ENCODE measurements around the gene CNP. TPM values are rescaled to one million over a fixed set of nuclear protein-coding genes. Genes with fewer than 3 reads are reported as not detected.
A peak's percentile ranks its signal among the peaks of the same experiment; 100 is the strongest.

CNP gene
- total RNA-seq, 1 experiment from 2014 or later, result 78.5 TPM

GRCh38 chr17:42025191-42025579 lies 58.6 kb downstream of the CNP start:
- Mint-ChIP-seq H3K27ac (no peak overlapping the region), H3K36me3 (ENCODE audit: insufficient read depth in 1 of 3, low read depth in 3 of 3) (peaks cover 21 to 41% (median 39%) of the 10 kb centered on the region in 3 experiments)

More at GRCh38 chr17:42025191-42025579, 58.6 kb downstream of the CNP start:
- H2BK120ac ChIP-seq (ENCODE audit: low read depth, low read length, poor library complexity, severe bottlenecking), result no peak overlapping the region
- H3K23me2 ChIP-seq (ENCODE audit: insufficient read length, low read depth, low read length, poor library complexity, severe bottlenecking), result peaks cover 1% of the 10 kb centered on the region
- H3K79me1 ChIP-seq (ENCODE audit: insufficient read depth, low read depth, low read length, poor library complexity, severe bottlenecking), result no peaks in the 10 kb centered on the region
- no peaks in the 10 kb centered on the region for H3K9me3 Mint-ChIP-seq
- no peak overlapping the region for H2BK5ac ChIP-seq (ENCODE audit: insufficient read length, low read length)
- H3K79me2 ChIP-seq (ENCODE audit: insufficient read depth, low read length), result no peaks in the 10 kb centered on the region
- H3K23ac ChIP-seq (ENCODE audit: insufficient read length, low read depth, low read length), result no peak overlapping the region
- H3T11ph ChIP-seq (ENCODE audit: low read length), result no peak overlapping the region
- no peaks in the 10 kb centered on the region for H3K9me3 ChIP-seq (ENCODE audit: control insufficient read depth, low read depth, low read length)
- H3K4me2 ChIP-seq (ENCODE audit: insufficient read depth, insufficient read length, low read length), result no peak overlapping the region
- H2BK12ac ChIP-seq (ENCODE audit: insufficient read length, low read depth, low read length), result no peak overlapping the region
- H4K20me1 ChIP-seq (ENCODE audit: control insufficient read depth, insufficient read depth, insufficient read length), result no peaks in the 10 kb centered on the region
- H3K14ac ChIP-seq (ENCODE audit: insufficient read depth, low read length), result no peak overlapping the region
- no peak; the same call in 2 of the 3 replicates for TF ChIP-seq CTCF (conservative IDR thresholded peaks at IDR 0.05)
- H2BK20ac ChIP-seq (ENCODE audit: low read depth, low read length, poor library complexity, severe bottlenecking), result no peak overlapping the region
- H3K4me1 Mint-ChIP-seq, result peaks cover 27 to 43% of the 10 kb centered on the region in 2 experiments
- H3K27ac ChIP-seq (ENCODE audit: insufficient read length, low read depth, low read length), result no peak overlapping the region
- H3K4me3 Mint-ChIP-seq, result peak overlapping the region in 1 of 2 experiments; percentile 66; a peak in 1 of 5 replicates
- no peaks in the 10 kb centered on the region for H3K4me1 ChIP-seq (ENCODE audit: insufficient read depth, low read length)
- H2AK5ac ChIP-seq (ENCODE audit: insufficient read length, low read length), result no peak overlapping the region
- no peak overlapping the region for H4K8ac ChIP-seq (replicated peaks; ENCODE audit: insufficient read length, low read depth, low read length)
- H3K9ac ChIP-seq (ENCODE audit: extremely low read depth, insufficient read length, low read length), result no peak overlapping the region
- no peaks in the 10 kb centered on the region; the same call in 1 of the 2 replicates for H3K27me3 ChIP-seq (ENCODE audit: insufficient read depth, low read length)
- H3K18ac ChIP-seq (ENCODE audit: insufficient read length, low read depth, low read length), result no peak overlapping the region
- H3K4ac ChIP-seq (ENCODE audit: low read depth, low read length), result no peak overlapping the region
- H4K91ac ChIP-seq (ENCODE audit: insufficient read length, low read depth, low read length), result no peak overlapping the region
- DNase-seq, result no peak
- H3K27me3 Mint-ChIP-seq (ENCODE audit: low read depth), result no peaks in the 10 kb centered on the region; the same call in none of the 2 replicates
- H3K56ac ChIP-seq (ENCODE audit: insufficient read length, low read depth, low read length), result no peak overlapping the region
- no peak overlapping the region for H2AFZ ChIP-seq (ENCODE audit: low read length)
- no CpG with 5 or more reads among the region's 8 CpGs for WGBS (ENCODE audit: extremely low coverage, insufficient read length, low lambda C conversion rate)
- no peak overlapping the region for H2BK15ac ChIP-seq (ENCODE audit: low read depth, low read length)
- no peak overlapping the region for H4K5ac ChIP-seq (ENCODE audit: insufficient read length, low read depth, low read length)
